Measurements from ENCODE around the gene C17orf75. TPM values are rescaled to one million over a fixed set of nuclear protein-coding genes. Genes with fewer than 3 reads are reported as not detected.

C17orf75 gene
- total RNA-seq, 1 experiment from 2014 or later, result 26.9 TPM

DNA sequence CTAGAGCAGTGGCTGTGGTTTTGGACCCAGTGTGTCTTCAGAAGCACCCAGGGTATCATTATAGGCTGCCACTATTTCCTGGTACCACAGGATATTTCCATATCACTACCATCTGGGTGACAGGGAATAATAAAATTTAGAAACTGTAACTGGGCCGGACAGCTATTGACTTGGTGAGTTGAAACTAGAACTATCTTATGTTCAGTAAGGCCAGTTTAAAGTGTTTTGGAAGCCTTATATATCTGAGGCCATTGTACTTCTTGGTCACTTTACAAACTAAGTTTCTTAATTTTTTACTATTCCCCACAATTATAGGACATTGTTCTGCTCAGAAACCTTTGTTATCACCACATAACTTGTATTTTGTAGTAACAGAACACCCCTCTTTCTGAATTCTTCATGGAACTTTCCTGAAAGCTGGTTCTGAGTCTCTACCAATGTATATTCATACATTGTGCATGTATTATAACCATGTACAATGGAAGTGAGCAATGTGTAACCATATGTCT, 42.0 kb upstream of the C17orf75 start:
- ChIA-PET CTCF (no interaction called here), POLR2A (ENCODE audit: low non-redundant PET) (no interaction called here)
- H3K27me3 ChIP-seq (replicated peaks; ENCODE audit: insufficient read depth, low read depth, low read length, poor library complexity), result no peaks in the 10 kb centered on the region
- no TSS peak for BruUV-seq (replicated peaks)
- H3K4me1 ChIP-seq (ENCODE audit: insufficient read depth, low read length, poor library complexity, severe bottlenecking), result no peaks in the 10 kb centered on the region
- DNase-seq (ENCODE audit: low spot score), result no peak
- intact Hi-C loops (cut with micrococcal nuclease; ENCODE audit: unreplicated experiment), result no loop called here
- peaks cover 13% of the 10 kb centered on the region for H3K36me3 ChIP-seq (ENCODE audit: insufficient read depth, low read length, poor library complexity, severe bottlenecking)
- no peak overlapping the region for H3K27ac ChIP-seq (ENCODE audit: low read depth, low read length, poor library complexity, severe bottlenecking)
- H3K9me3 ChIP-seq (ENCODE audit: low read depth, low read length, poor library complexity, severe bottlenecking), result no peaks in the 10 kb centered on the region
- TF ChIP-seq EZH2 (IDR thresholded peaks at IDR 0.05; ENCODE audit: borderline replicate concordance, low read depth, low read length, poor library complexity, severe bottlenecking) (no peak), CTCF (conservative IDR thresholded peaks at IDR 0.05; ENCODE audit: low read depth, low read length) (no peak)
- H3K4me3 ChIP-seq (ENCODE audit: low read depth, low read length, poor library complexity, severe bottlenecking), result no peak overlapping the region

DNA sequence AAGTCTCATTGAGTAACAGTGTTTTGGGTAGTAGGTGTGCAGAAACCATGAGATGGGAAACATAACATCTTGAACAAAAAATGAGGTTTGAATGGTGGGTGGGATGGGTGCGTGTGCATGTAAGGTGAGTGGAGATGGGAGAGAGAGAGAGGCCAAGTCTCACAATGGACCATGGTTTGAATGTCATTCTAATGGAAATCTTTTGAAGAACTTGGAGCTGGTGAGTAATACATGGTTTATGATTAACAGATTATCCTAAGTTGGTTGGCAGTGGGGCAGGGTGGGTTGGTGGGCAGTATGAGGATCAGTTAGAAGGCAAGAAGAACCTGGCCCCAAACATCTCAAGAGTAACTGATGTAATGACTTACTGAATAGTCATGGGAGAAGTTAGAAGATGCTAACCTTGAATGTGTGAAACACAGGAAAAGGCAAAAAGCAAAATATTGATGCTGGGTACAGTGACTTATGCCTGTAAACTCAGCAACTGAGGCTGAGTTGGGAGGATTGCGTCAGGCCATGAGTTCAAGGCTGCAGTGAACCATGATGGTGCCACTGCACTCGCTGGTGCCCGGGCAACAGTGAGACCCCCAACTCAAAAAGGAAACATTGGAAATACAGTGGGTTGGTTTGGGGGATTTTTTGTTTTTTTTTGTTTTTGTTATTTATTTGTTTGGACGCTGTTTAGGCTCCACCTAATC, 40.7 kb upstream of the C17orf75 start:
- POLR2A ChIA-PET (ENCODE audit: low non-redundant PET), result no interaction called here

GRCh38 chr17:32370426-32370825, 28.5 kb upstream of the C17orf75 start:
- intact Hi-C loops (cut with micrococcal nuclease; ENCODE audit: unreplicated experiment), result no loop called here
- ChIA-PET POLR2A (ENCODE audit: low non-redundant PET) (no interaction called here), CTCF (interaction anchor here (0.6 kb wide), 1 partner anchor 20 kb away, joined by 3 read pairs; no protein-coding TSS in a partner anchor)
- BruUV-seq (replicated peaks), result no TSS peak
- H3K9me3 ChIP-seq (ENCODE audit: low read depth, low read length, poor library complexity, severe bottlenecking), result no peaks in the 10 kb centered on the region
- no peak overlapping the region for H3K27ac ChIP-seq (ENCODE audit: low read depth, low read length, poor library complexity, severe bottlenecking)
- H3K36me3 ChIP-seq (ENCODE audit: insufficient read depth, low read length, poor library complexity, severe bottlenecking), result peaks cover 74% of the 10 kb centered on the region
- H3K4me3 ChIP-seq (ENCODE audit: low read depth, low read length, poor library complexity, severe bottlenecking), result no peak overlapping the region
- DNase-seq (ENCODE audit: low spot score), result peak; percentile 22
- TF ChIP-seq CTCF (conservative IDR thresholded peaks at IDR 0.05; ENCODE audit: low read depth, low read length) (no peak), EZH2 (IDR thresholded peaks at IDR 0.05; ENCODE audit: borderline replicate concordance, low read depth, low read length, poor library complexity, severe bottlenecking) (no peak)
- no peaks in the 10 kb centered on the region for H3K27me3 ChIP-seq (replicated peaks; ENCODE audit: insufficient read depth, low read depth, low read length, poor library complexity)
- H3K4me1 ChIP-seq (ENCODE audit: insufficient read depth, low read length, poor library complexity, severe bottlenecking), result no peaks in the 10 kb centered on the region

More for the DNA sequence above, 40.7 kb upstream of the C17orf75 start:
- H3K4me3 ChIP-seq (ENCODE audit: low read depth, low read length, poor library complexity, severe bottlenecking), result no peak overlapping the region
- no peaks in the 10 kb centered on the region for H3K27me3 ChIP-seq (replicated peaks; ENCODE audit: insufficient read depth, low read depth, low read length, poor library complexity)
- BruUV-seq (replicated peaks), result no TSS peak
- no peaks in the 10 kb centered on the region for H3K4me1 ChIP-seq (ENCODE audit: insufficient read depth, low read length, poor library complexity, severe bottlenecking)
- peaks cover 26% of the 10 kb centered on the region for H3K36me3 ChIP-seq (ENCODE audit: insufficient read depth, low read length, poor library complexity, severe bottlenecking)
- TF ChIP-seq EZH2 (IDR thresholded peaks at IDR 0.05; ENCODE audit: borderline replicate concordance, low read depth, low read length, poor library complexity, severe bottlenecking) (no peak), CTCF (conservative IDR thresholded peaks at IDR 0.05; ENCODE audit: low read depth, low read length) (no peak)
- intact Hi-C loops (cut with micrococcal nuclease; ENCODE audit: unreplicated experiment), result no loop called here
- H3K9me3 ChIP-seq (ENCODE audit: low read depth, low read length, poor library complexity, severe bottlenecking), result no peaks in the 10 kb centered on the region
- H3K27ac ChIP-seq (ENCODE audit: low read depth, low read length, poor library complexity, severe bottlenecking), result no peak overlapping the region
- DNase-seq (ENCODE audit: low spot score), result no peak
- CTCF ChIA-PET, result no interaction called here
